Measurements from ENCODE around the gene CDH2. TPM values are rescaled to one million over a fixed set of nuclear protein-coding genes. Genes with fewer than 3 reads are reported as not detected.

Gene CDH2
- total RNA-seq, 1 donor from 2014 or later: 106 TPM

GRCh38 chr18:28088477-28088876 lies 88.5 kb downstream of the CDH2 start:
- DNase-seq (ENCODE audit: low read depth): no peak

GRCh38 chr18:28086670-28087552 lies 90.0 kb downstream of the CDH2 start:
- DNase-seq (ENCODE audit: low read depth): peak; percentile 67

GRCh38 chr18:28081516-28081915 lies 95.4 kb downstream of the CDH2 start:
- DNase-seq (ENCODE audit: low read depth): no peak

- peak; percentile 78 for DNase-seq (ENCODE audit: low read depth)
These were observed 96.0 kb downstream of the CDH2 start for GRCh38 chr18:28080876-28081300.

- DNase-seq (ENCODE audit: low read depth): no peak
These were observed 97.0 kb downstream of the CDH2 start for GRCh38 chr18:28079883-28080282.

- DNase-seq (ENCODE audit: low read depth): no peak
These were observed 98.1 kb downstream of the CDH2 start for GRCh38 chr18:28078849-28079248.

GRCh38 chr18:28078298-28078697 lies 98.6 kb downstream of the CDH2 start:
- no peak for DNase-seq (ENCODE audit: low read depth)

- no peak for DNase-seq (ENCODE audit: low read depth)
These were observed 101.4 kb downstream of the CDH2 start for GRCh38 chr18:28075501-28075900.

- DNase-seq (ENCODE audit: low read depth): no peak
These were observed 102.9 kb downstream of the CDH2 start for GRCh38 chr18:28074076-28074475.

- DNase-seq (ENCODE audit: low read depth): no peak
These were observed 103.3 kb downstream of the CDH2 start for GRCh38 chr18:28073658-28074057.

- DNase-seq (ENCODE audit: low read depth): no peak
These were observed 105.7 kb downstream of the CDH2 start for GRCh38 chr18:28071199-28071598.

- DNase-seq (ENCODE audit: low read depth): no peak
These were observed 108.7 kb downstream of the CDH2 start for GRCh38 chr18:28068207-28068606.

GRCh38 chr18:28067346-28067745 lies 109.6 kb downstream of the CDH2 start:
- no peak for DNase-seq (ENCODE audit: low read depth)

- DNase-seq (ENCODE audit: low read depth): no peak
These were observed 111.1 kb downstream of the CDH2 start for GRCh38 chr18:28065793-28066186.

- DNase-seq (ENCODE audit: low read depth): peak; percentile 89
These were observed 111.7 kb downstream of the CDH2 start for GRCh38 chr18:28065031-28065792.

GRCh38 chr18:28063926-28064325 lies 113.0 kb downstream of the CDH2 start:
- no peak for DNase-seq (ENCODE audit: low read depth)

- DNase-seq (ENCODE audit: low read depth): peak; percentile 76
These were observed 113.6 kb downstream of the CDH2 start for GRCh38 chr18:28063271-28063761.

GRCh38 chr18:28062443-28062842 lies 114.5 kb downstream of the CDH2 start:
- no peak for DNase-seq (ENCODE audit: low read depth)

GRCh38 chr18:28059861-28060260 lies 117.1 kb downstream of the CDH2 start:
- DNase-seq (ENCODE audit: low read depth): no peak

GRCh38 chr18:28050545-28050944 lies 126.4 kb downstream of the CDH2 start:
- no peak for DNase-seq (ENCODE audit: low read depth)

- no peak for DNase-seq (ENCODE audit: low read depth)
These were observed 128.3 kb downstream of the CDH2 start for GRCh38 chr18:28048612-28049011.

- no peak for DNase-seq (ENCODE audit: low read depth)
These were observed 131.1 kb downstream of the CDH2 start for GRCh38 chr18:28045880-28046279.

Data from renal cortical epithelial cell (primary cell).